GM12801 (cell line): Measurements from ENCODE around the gene MIS18BP1.

Source experiments
- TF ChIP-seq, protein P1 (sequence below): IDR thresholded peaks from one replicate; pipeline ENCODE4 v1.5.1; 2011; ENCODE audit warnings: control low read depth; ENCODE audit not compliant: insufficient read length; ENCODE audit errors: extremely low read depth

Gene MIS18BP1

GRCh38 chr14:45267071-45267470, 14.1 kb upstream of the MIS18BP1 start:
- TF ChIP-seq, protein P1, sequence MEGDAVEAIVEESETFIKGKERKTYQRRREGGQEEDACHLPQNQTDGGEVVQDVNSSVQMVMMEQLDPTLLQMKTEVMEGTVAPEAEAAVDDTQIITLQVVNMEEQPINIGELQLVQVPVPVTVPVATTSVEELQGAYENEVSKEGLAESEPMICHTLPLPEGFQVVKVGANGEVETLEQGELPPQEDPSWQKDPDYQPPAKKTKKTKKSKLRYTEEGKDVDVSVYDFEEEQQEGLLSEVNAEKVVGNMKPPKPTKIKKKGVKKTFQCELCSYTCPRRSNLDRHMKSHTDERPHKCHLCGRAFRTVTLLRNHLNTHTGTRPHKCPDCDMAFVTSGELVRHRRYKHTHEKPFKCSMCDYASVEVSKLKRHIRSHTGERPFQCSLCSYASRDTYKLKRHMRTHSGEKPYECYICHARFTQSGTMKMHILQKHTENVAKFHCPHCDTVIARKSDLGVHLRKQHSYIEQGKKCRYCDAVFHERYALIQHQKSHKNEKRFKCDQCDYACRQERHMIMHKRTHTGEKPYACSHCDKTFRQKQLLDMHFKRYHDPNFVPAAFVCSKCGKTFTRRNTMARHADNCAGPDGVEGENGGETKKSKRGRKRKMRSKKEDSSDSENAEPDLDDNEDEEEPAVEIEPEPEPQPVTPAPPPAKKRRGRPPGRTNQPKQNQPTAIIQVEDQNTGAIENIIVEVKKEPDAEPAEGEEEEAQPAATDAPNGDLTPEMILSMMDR, result no peak

GRCh38 chr14:45262637-45263036, 9.6 kb upstream of the MIS18BP1 start:
- TF ChIP-seq, protein P1, result no peak

DNA sequence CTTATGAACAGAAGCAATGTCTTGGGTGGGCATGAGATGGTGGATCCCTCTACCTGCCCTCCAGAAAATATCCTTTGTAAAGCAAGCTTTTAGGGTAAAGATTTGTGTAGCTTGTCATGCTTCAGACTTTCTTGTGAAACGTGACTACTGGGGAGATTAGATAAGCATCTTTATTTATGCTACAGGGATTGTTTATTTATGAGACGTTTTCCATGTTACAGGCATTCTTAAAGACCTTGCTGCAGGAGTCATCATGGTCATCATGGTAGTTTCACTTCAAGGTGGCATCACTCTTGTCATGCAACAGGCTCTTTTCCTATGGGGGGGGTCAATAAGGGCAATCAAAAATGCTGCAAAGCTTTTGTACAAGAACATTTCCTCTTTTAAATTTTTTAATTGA, 8.2 kb upstream of the MIS18BP1 start:
- TF ChIP-seq, protein P1, result no peak

DNA sequence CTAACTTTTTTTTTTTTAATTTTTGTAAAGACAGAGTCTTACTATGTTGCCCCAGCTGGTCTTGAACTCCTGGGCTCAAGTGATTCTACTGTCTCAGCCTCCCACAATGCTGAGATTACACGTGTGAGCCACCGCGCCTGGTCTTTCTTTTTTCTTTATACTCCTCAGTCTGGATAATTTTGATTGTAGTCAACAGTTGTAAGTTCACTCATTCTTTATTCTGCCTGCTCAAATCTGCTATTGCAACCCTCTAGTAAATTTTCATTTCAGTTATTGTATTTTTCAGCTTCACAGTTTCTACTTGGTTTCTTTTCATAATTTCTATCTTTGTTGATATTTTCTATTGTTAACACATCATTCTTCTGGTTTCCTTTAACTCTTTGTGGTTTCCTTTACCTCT, 5.8 kb upstream of the MIS18BP1 start:
- TF ChIP-seq, protein P1, result no peak

GRCh38 chr14:45258073-45258472, 5.1 kb upstream of the MIS18BP1 start:
- TF ChIP-seq, protein P1, result no peak

DNA sequence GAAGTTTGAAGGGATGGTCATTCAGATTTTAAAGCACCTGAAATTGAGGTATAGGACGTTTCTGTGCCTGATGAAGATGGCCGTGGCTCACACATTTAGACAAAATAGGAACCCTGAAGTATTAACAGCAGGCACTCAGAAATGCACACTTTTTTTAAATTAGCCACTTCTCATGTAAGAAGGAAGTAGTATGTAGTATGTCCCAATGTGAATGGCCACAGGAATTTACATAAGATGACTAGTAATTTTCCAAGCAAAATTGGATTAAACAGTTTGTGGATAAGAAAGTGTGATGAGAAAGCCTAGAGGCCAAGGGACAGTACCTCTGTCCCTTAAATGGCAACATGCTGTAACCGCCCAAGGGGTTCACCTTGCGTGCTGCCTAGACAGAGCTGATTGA, 1.8 kb upstream of the MIS18BP1 start:
- TF ChIP-seq, protein P1, result no peak

GRCh38 chr14:45253754-45254310, 830 bp upstream of the MIS18BP1 start:
- TF ChIP-seq, protein P1, result no peak
